ENCODE results near the gene COG2. TPM values are rescaled to one million over a fixed set of nuclear protein-coding genes. Genes with fewer than 3 reads are reported as not detected.

The COG2 gene
- total and polyA plus RNA-seq, 10 donors = 13.1 to 41.6 (median 29.4) TPM

- DNase-seq = no peak
- intact Hi-C loops (cut with DNase I; ENCODE audit: low total_unique reads) = no loop called here
Observed at GRCh38 chr1:230641346-230641745, 935 bp upstream of the COG2 start.

GRCh38 chr1:230641900-230642262 lies 400 bp upstream of the COG2 start:
- TF ChIP-seq POLR2AphosphoS5 (IDR thresholded peaks at IDR 0.05) (no peak), CTCF (IDR thresholded peaks at IDR 0.05 in 8 of 11, conservative IDR thresholded peaks at IDR 0.05 in 3 of 11) (no peak), POLR2A (IDR thresholded peaks at IDR 0.05) (no peak)
- Histone ChIP-seq H3K9me3 (no peaks in the 10 kb centered on the region), H3K27me3 (replicated peaks in 1 of 7) (peaks cover 0 to 16% (median 0%) of the 10 kb centered on the region in 7 donors), H3K36me3 (peaks cover 0 to 17% (median 2%) of the 10 kb centered on the region in 6 donors), H3K4me1 (peaks cover 19 to 54% (median 40%) of the 10 kb centered on the region in 6 donors), H3K4me3 (peak overlapping the region; percentile 71 to 97 (median 90)), H3K27ac (peak overlapping the region in 4 of 8 donors; percentile 79 to 91 (median 86))
- DNase-seq = no peak
- WGBS, 5 donors = 9 to 17% (median 13%) methylated on average over 16 to 18 of the region's 18 CpGs
- intact Hi-C loops (cut with DNase I; ENCODE audit: low total_unique reads) = no loop called here

More at GRCh38 chr1:230641346-230641745, 935 bp upstream of the COG2 start:
- 37 to 52% (median 42%) methylated on average over 6 of the region's 6 CpGs for WGBS, 5 donors
- Histone ChIP-seq H3K27me3 (replicated peaks in 1 of 7) (peaks cover 0 to 21% (median 3%) of the 10 kb centered on the region in 7 donors), H3K27ac (peak overlapping the region in 1 of 8 donors; percentile 87), H3K9me3 (no peaks in the 10 kb centered on the region), H3K36me3 (peaks cover 0 to 12% (median 0%) of the 10 kb centered on the region in 6 donors), H3K4me1 (peaks cover 19 to 49% (median 34%) of the 10 kb centered on the region in 6 donors), H3K4me3 (peak overlapping the region in 1 of 8 donors; percentile 88)
- TF ChIP-seq CTCF (IDR thresholded peaks at IDR 0.05 in 8 of 11, conservative IDR thresholded peaks at IDR 0.05 in 3 of 11) (no peak), POLR2A (IDR thresholded peaks at IDR 0.05) (no peak), POLR2AphosphoS5 (IDR thresholded peaks at IDR 0.05) (no peak)

GRCh38 chr1:230643908-230644307 lies 1.6 kb downstream of the COG2 start:
- TF ChIP-seq CTCF (IDR thresholded peaks at IDR 0.05 in 8 of 11, conservative IDR thresholded peaks at IDR 0.05 in 3 of 11) = no peak
- TF ChIP-seq POLR2A (IDR thresholded peaks at IDR 0.05) = no peak
- TF ChIP-seq POLR2AphosphoS5 (IDR thresholded peaks at IDR 0.05) = no peak
- intact Hi-C loops (cut with DNase I; ENCODE audit: low total_unique reads) = no loop called here
- no peak overlapping the region for H3K27ac ChIP-seq
- peaks cover 0 to 18% (median 2%) of the 10 kb centered on the region in 6 donors for H3K36me3 ChIP-seq
- WGBS, 5 donors = 57 to 71% (median 61%) methylated on average over 4 of the region's 4 CpGs
- DNase-seq = no peak
- peaks cover 27 to 73% (median 55%) of the 10 kb centered on the region in 6 donors for H3K4me1 ChIP-seq
- H3K27me3 ChIP-seq (replicated peaks in 1 of 7) = no peaks in the 10 kb centered on the region
- H3K4me3 ChIP-seq = peak overlapping the region in 3 of 8 donors; percentile 88 to 90 (median 88)
- H3K9me3 ChIP-seq = no peaks in the 10 kb centered on the region

GRCh38 chr1:230646710-230647302 lies 4.5 kb downstream of the COG2 start:
- Histone ChIP-seq H3K27me3 (replicated peaks in 1 of 7) (no peaks in the 10 kb centered on the region), H3K9me3 (peaks cover 0 to 6% (median 0%) of the 10 kb centered on the region in 8 donors), H3K27ac (no peak overlapping the region), H3K4me3 (no peak overlapping the region), H3K36me3 (peaks cover 0 to 18% (median 2%) of the 10 kb centered on the region in 6 donors), H3K4me1 (peaks cover 24 to 76% (median 52%) of the 10 kb centered on the region in 6 donors)
- 94 to 97% (median 96%) methylated on average over 4 of the region's 4 CpGs for WGBS, 5 donors
- DNase-seq = no peak
- no peak for TF ChIP-seq CTCF (IDR thresholded peaks at IDR 0.05 in 8 of 11, conservative IDR thresholded peaks at IDR 0.05 in 3 of 11)
- no peak for TF ChIP-seq POLR2AphosphoS5 (IDR thresholded peaks at IDR 0.05)
- no peak for TF ChIP-seq POLR2A (IDR thresholded peaks at IDR 0.05)
- intact Hi-C loops (cut with DNase I; ENCODE audit: low total_unique reads) = no loop called here

Measured in spleen (tissue), 11 donors.